Testis (tissue), 2 donors: ENCODE data around the gene MRPL34.
A peak's percentile ranks its signal among the peaks of the same experiment; 100 is the strongest.

ENCODE experiments used
- CTCF ChIP-seq, 3 experiments: fragments of 450-650 bp in 2 of 3; fragments of 200-600 bp in 1 of 3; sonication (generic) in 1 of 3; IDR thresholded peaks; one replicate each; pipeline ENCODE4 v1.5.1; 2016 to 2019; ENCODE audit warnings: antibody characterized with exemption in 3 of 3, mild to moderate bottlenecking in 2 of 3, moderate library complexity in 1 of 3
- POLR2A ChIP-seq: fragments of 450-650 bp; IDR thresholded peaks from one replicate; pipeline ENCODE4 v1.6.1; 2017; ENCODE audit warnings: antibody characterized with exemption, mild to moderate bottlenecking, moderate library complexity

- TF ChIP-seq CTCF (IDR thresholded peaks at IDR 0.05) (peak in 2 of 3 experiments; percentile 29 to 38), POLR2A (no peak)
These were observed 22.2 kb downstream of the MRPL34 start for GRCh38 chr19:17327654-17328516.
